ENCODE measurements around the gene HOXB4.
"Not testable (repeated sequence)": the region's sequence is repeated elsewhere in the genome, so short reads cannot be mapped to it uniquely, and the experiment has no call there.

GRCh38 chr17:48535793-48536559, 42.2 kb downstream of the HOXB4 start:
- not testable (repeated sequence) for TF ChIP-seq CTCF, POLR2A, EP300 (IDR thresholded peaks at IDR 0.05)
